ENCODE data around the gene FANCB. TPM values are rescaled to one million over a fixed set of nuclear protein-coding genes. Genes with fewer than 3 reads are reported as not detected.

Gene FANCB
- total RNA-seq, 1 donor from 2014 or later, result 0.94 TPM

- DNase-seq, result no peak
- no peak for ATAC-seq
- intact Hi-C loops (cut with micrococcal nuclease), result no loop called here
Observed at GRCh38 chrX:14851526-14851925, 21.3 kb downstream of the FANCB start.

- DNase-seq (no peak), ATAC-seq (no peak)
- intact Hi-C loops (cut with micrococcal nuclease), result no loop called here
Observed at GRCh38 chrX:14843666-14844065, 29.2 kb downstream of the FANCB start.

GRCh38 chrX:14837155-14837554 lies 35.7 kb downstream of the FANCB start:
- no peak for ATAC-seq
- intact Hi-C loops (cut with micrococcal nuclease), result no loop called here
- no peak for DNase-seq

- ATAC-seq (no peak), DNase-seq (no peak)
- intact Hi-C loops (cut with micrococcal nuclease), result no loop called here
Observed at GRCh38 chrX:14832586-14832985, 40.3 kb downstream of the FANCB start.

GRCh38 chrX:14832151-14832550 lies 40.7 kb downstream of the FANCB start:
- intact Hi-C loops (cut with micrococcal nuclease), result no loop called here
- no peak for DNase-seq
- ATAC-seq, result no peak

- DNase-seq, result no peak
Observed at GRCh38 chrX:14829643-14830042, 43.2 kb downstream of the FANCB start.

GRCh38 chrX:14826319-14826718 lies 46.5 kb downstream of the FANCB start:
- no peak for ATAC-seq
- no peak for DNase-seq
- intact Hi-C loops (cut with micrococcal nuclease), result no loop called here

More at GRCh38 chrX:14829643-14830042, 43.2 kb downstream of the FANCB start:
- ATAC-seq, result no peak
- intact Hi-C loops (cut with micrococcal nuclease), result no loop called here

GRCh38 chrX:14825851-14826250 lies 47.0 kb downstream of the FANCB start:
- ATAC-seq, result no peak
- intact Hi-C loops (cut with micrococcal nuclease), result no loop called here
- no peak for DNase-seq

- intact Hi-C loops (cut with micrococcal nuclease), result no loop called here
- ATAC-seq, result no peak
Observed at GRCh38 chrX:14819769-14820168, 53.1 kb downstream of the FANCB start.

GRCh38 chrX:14817571-14817970 lies 55.3 kb downstream of the FANCB start:
- intact Hi-C loops (cut with micrococcal nuclease), result no loop called here

More at GRCh38 chrX:14819769-14820168, 53.1 kb downstream of the FANCB start:
- DNase-seq, result no peak

GRCh38 chrX:14802943-14803710 lies 69.7 kb downstream of the FANCB start:
- ATAC-seq (no peak), DNase-seq (no peak)
- intact Hi-C loops (cut with micrococcal nuclease), result no loop called here

More at GRCh38 chrX:14817571-14817970, 55.3 kb downstream of the FANCB start:
- ATAC-seq (no peak), DNase-seq (no peak)

- intact Hi-C loops (cut with micrococcal nuclease), result no loop called here
- DNase-seq (no peak), ATAC-seq (no peak)
Observed at GRCh38 chrX:14801136-14801535, 71.7 kb downstream of the FANCB start.

GRCh38 chrX:14798805-14799397 lies 74.0 kb downstream of the FANCB start:
- intact Hi-C loops (cut with micrococcal nuclease), result no loop called here
- ATAC-seq (no peak), DNase-seq (no peak)

Other genes starting within 250 kb of the FANCB start
- gene MOSPD2, start 352 bp upstream of the FANCB start, total RNA-seq, result 5.8 TPM

Measured in left ventricle myocardium superior (tissue), 1 donor.